Calu3 (cell line): Measurements from ENCODE around the gene FGFR2. TPM values are rescaled to one million over a fixed set of nuclear protein-coding genes. Genes with fewer than 3 reads are reported as not detected.
"Not testable (repeated sequence)": the region's sequence is repeated elsewhere in the genome, so short reads cannot be mapped to it uniquely, and the experiment has no call there.

Source experiments
- BruUV-seq: library from RNA; stranded (reverse); fragments of 400-500 nt; replicated peaks from 2 replicates; lab custom pipeline; 2021; lab: Mats Ljungman, UMichigan
- CTCF ChIA-PET: fragments of 300-600 bp; sonication (Branson Sonifier 250); formaldehyde crosslinking; loops from one replicate; lab custom pipeline; 2022; ENCODE audit warnings: antibody characterized with exemption; lab: Charles Lee
- DNase-seq: peaks from one replicate; pipeline ENCODE4 v3.0.0; 2022
- H3K27ac Mint-ChIP-seq: one replicate; pipeline ENCODE4 v1.8.0; 2022; ENCODE audit warnings: mixed read lengths; ENCODE audit not compliant: unreplicated experiment
- H3K27me3 Mint-ChIP-seq: one replicate; pipeline ENCODE4 v1.8.0; 2022; ENCODE audit warnings: mixed read lengths; ENCODE audit not compliant: unreplicated experiment
- H3K36me3 Mint-ChIP-seq: one replicate; pipeline ENCODE4 v1.8.0; 2022; ENCODE audit warnings: mild to moderate bottlenecking, moderate library complexity, mixed read lengths; ENCODE audit not compliant: insufficient read depth, unreplicated experiment
- H3K4me1 Mint-ChIP-seq: one replicate; pipeline ENCODE4 v1.8.0; 2022; ENCODE audit warnings: mild to moderate bottlenecking, low read depth, mixed read lengths; ENCODE audit not compliant: unreplicated experiment
- H3K4me3 Mint-ChIP-seq: one replicate; pipeline ENCODE4 v1.8.0; 2022; ENCODE audit warnings: mild to moderate bottlenecking, low read depth, moderate library complexity, mixed read lengths; ENCODE audit not compliant: unreplicated experiment
- H3K9me3 Mint-ChIP-seq: one replicate; pipeline ENCODE4 v1.8.0; 2022; ENCODE audit warnings: low read depth, mixed read lengths; ENCODE audit not compliant: unreplicated experiment
- intact Hi-C: fragments of 100-400 bp; cut with micrococcal nuclease; formaldehyde crosslinking; loops from one replicate; pipeline ENCODE4 v1.10.0; 2022; ENCODE audit not compliant: unreplicated experiment
- total RNA-seq: library from RNA; stranded (reverse); gene quantifications from 2 replicates; pipeline ENCODE4 v1.2.3, GENCODE V29; 2022
- TF ChIP-seq, protein P1 (sequence below): fragments of 200-600 bp; IDR thresholded peaks from one replicate; pipeline ENCODE4 v1.8.0; 2022; ENCODE audit warnings: antibody characterized with exemption; ENCODE audit not compliant: unreplicated experiment

The FGFR2 gene
- total RNA-seq, 1 experiment from 2014 or later: 57.9 TPM

DNA sequence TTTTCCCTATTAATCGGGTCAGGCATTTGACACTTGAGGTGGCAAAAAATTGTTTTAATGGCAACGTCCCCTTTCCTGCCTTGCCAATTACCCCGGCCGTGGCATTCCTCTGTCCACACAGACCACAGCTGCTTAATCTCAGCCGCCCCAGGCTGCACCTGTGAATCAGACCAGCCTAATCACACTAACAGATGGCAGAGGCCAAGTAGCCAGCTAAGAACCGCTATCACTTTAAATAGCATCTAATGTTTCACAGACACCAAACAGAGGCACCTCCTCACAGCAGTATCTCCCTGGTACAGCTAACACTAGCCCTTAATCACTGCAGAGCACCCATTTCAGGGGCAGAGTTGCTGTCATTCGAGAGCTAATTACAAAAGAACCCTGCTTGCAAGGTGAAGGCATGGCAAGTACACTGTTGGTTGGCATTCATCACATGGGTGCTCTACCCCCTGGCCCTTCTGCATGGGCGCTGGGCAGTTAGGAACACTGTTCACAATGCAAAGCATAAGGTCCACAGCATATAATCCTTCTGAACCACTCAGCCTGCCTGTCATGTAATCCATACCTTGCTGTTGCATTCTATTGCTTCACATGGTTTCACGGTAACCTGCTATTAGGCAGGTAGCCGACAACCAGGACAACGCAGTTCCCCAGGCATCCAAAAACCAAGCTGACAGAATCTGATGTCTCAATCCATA, 38.8 kb downstream of the FGFR2 start:
- no peaks in the 10 kb centered on the region for H3K9me3 Mint-ChIP-seq
- TF ChIP-seq, protein P1, sequence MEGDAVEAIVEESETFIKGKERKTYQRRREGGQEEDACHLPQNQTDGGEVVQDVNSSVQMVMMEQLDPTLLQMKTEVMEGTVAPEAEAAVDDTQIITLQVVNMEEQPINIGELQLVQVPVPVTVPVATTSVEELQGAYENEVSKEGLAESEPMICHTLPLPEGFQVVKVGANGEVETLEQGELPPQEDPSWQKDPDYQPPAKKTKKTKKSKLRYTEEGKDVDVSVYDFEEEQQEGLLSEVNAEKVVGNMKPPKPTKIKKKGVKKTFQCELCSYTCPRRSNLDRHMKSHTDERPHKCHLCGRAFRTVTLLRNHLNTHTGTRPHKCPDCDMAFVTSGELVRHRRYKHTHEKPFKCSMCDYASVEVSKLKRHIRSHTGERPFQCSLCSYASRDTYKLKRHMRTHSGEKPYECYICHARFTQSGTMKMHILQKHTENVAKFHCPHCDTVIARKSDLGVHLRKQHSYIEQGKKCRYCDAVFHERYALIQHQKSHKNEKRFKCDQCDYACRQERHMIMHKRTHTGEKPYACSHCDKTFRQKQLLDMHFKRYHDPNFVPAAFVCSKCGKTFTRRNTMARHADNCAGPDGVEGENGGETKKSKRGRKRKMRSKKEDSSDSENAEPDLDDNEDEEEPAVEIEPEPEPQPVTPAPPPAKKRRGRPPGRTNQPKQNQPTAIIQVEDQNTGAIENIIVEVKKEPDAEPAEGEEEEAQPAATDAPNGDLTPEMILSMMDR: no peak
- H3K27ac Mint-ChIP-seq: no peak overlapping the region
- peaks cover 6% of the 10 kb centered on the region for H3K36me3 Mint-ChIP-seq
- no peak for DNase-seq
- intact Hi-C loops: no loop called here
- H3K4me1 Mint-ChIP-seq: peaks cover 14% of the 10 kb centered on the region
- no TSS peak for BruUV-seq
- CTCF ChIA-PET: no interaction called here
- no peak overlapping the region for H3K4me3 Mint-ChIP-seq
- no peaks in the 10 kb centered on the region for H3K27me3 Mint-ChIP-seq

DNA sequence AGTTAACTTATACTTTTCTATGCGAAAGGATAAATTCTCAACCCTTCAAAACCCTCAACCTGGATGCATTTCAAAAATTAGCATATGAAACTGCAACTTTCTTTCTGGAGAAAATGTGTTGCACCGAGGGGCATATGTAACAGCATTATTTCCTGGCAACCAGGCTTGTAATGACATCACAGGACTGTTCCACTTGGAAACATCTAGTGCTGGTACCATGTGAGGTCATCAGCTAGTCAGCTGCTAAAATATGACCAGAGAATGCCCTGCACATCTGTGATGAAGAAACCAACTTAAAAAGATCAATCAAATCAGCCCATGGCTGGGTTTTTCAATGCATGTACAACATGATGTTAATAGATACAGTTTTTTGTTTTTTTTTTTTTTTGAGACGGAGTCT, 40.0 kb downstream of the FGFR2 start:
- H3K27me3 Mint-ChIP-seq: no peaks in the 10 kb centered on the region
- H3K36me3 Mint-ChIP-seq: peaks cover 7% of the 10 kb centered on the region
- H3K4me1 Mint-ChIP-seq: peaks cover 15% of the 10 kb centered on the region
- H3K27ac Mint-ChIP-seq: no peak overlapping the region
- TF ChIP-seq, protein P1: no peak
- no TSS peak for BruUV-seq
- H3K9me3 Mint-ChIP-seq: no peaks in the 10 kb centered on the region
- CTCF ChIA-PET: no interaction called here
- no peak overlapping the region for H3K4me3 Mint-ChIP-seq
- intact Hi-C loops: no loop called here
- DNase-seq: no peak

DNA sequence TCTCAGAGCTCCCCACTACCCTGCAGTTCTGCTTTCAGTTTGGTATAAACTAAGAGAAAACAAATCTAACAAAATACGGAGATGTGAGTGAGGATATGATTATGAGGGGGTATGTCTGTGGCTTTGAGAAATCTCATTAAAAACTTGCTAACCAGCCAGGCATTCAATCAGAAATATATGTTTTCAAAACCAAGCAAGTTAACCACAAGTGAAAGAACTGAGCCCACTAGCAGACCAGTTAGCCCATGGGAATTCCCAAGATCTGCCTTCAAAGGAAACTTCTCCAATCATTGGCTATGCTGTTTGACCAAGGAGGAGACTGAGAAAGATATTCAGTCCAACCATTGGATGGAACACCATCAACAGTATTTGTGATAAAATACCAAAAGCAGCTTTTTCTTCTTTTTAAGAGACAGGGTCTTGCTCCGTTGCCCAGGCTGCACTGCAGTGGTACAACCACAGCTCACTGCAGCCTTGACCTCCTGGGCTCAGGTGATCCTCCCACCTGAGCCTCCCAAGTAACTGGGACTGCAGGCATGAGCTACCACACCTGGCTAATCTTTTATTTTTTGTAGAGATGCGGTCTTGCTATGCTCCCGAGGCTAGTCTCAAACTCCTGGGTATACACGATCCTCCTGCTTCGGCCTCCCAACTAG, 41.2 kb downstream of the FGFR2 start:
- TF ChIP-seq, protein P1: no peak
- Mint-ChIP-seq H3K4me3 (no peak overlapping the region), H3K27me3 (no peaks in the 10 kb centered on the region), H3K36me3 (peaks cover 5% of the 10 kb centered on the region), H3K4me1 (peaks cover 24% of the 10 kb centered on the region), H3K27ac (no peak overlapping the region), H3K9me3 (no peaks in the 10 kb centered on the region)
- BruUV-seq: no TSS peak
- DNase-seq: no peak
- CTCF ChIA-PET: interaction anchor here (0.7 kb wide), 1 partner anchor 39 kb away, joined by 5 read pairs; no protein-coding TSS in a partner anchor
- intact Hi-C loops: no loop called here

DNA sequence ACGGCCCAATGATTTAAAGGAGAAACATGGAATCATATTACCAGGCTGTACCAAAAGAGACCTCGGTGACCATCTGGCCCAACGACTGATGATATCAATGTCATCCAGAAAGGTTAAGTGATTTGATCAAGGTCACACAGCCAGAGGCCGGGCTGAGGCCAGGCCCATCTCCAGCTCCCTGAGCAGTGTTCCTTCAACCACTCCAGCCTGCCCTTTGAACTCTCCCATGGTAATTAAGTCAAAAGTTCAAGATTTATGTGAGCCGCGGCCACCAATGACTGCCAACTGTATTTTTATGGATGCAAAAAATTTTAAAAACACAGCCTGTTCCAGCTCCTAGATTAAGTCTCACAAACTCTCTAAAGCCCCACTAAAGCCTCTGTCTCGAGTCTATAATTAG, 41.8 kb downstream of the FGFR2 start:
- Mint-ChIP-seq H3K27ac (no peak overlapping the region), H3K4me3 (no peak overlapping the region), H3K36me3 (peaks cover 5% of the 10 kb centered on the region), H3K4me1 (peaks cover 24% of the 10 kb centered on the region), H3K27me3 (no peaks in the 10 kb centered on the region), H3K9me3 (no peaks in the 10 kb centered on the region)
- no peak for DNase-seq
- intact Hi-C loops: no loop called here
- TF ChIP-seq, protein P1: no peak
- CTCF ChIA-PET: interaction anchor here (0.7 kb wide), 1 partner anchor 39 kb away, joined by 5 read pairs; no protein-coding TSS in a partner anchor
- no TSS peak for BruUV-seq

DNA sequence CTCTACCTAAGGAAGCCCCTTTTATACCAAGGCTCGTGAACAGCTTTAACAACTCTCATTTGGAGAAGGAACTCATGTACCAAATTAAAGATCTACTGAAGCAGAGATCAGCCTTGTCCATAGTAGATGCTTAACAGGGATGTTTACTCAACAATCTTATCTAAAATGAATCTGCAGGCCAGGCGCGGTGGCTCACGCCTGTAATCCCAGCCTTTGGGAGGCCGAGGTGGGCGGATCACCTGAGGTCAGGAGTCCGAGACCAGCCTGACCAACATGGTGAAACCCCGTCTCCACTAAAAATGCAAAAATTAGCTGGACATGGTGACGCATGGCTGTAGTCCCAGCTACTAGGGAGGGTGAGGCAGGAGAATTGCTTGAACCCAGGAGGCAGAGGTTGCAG, 43.3 kb downstream of the FGFR2 start:
- H3K36me3 Mint-ChIP-seq: not testable (repeated sequence)
- H3K4me1 Mint-ChIP-seq: peaks cover 24% of the 10 kb centered on the region

More for the DNA sequence above, 43.3 kb downstream of the FGFR2 start:
- DNase-seq: peak; percentile 22
- H3K27me3 Mint-ChIP-seq, H3K4me3 Mint-ChIP-seq, BruUV-seq, intact Hi-C loops, H3K9me3 Mint-ChIP-seq: not testable (repeated sequence)
- CTCF ChIA-PET: interaction anchor here (2.2 kb wide), 1 partner anchor 25 kb away, joined by 6 read pairs; no protein-coding TSS in a partner anchor
- H3K27ac Mint-ChIP-seq: peak overlapping the region; percentile 65
